ENCODE results near the gene WNK3. TPM values are rescaled to one million over a fixed set of nuclear protein-coding genes. Genes with fewer than 3 reads are reported as not detected.

The WNK3 gene
- total RNA-seq, 2 experiments from 2014 or later = 0.13 to 0.50 TPM

- POLR2A ChIA-PET = no interaction called here
- no peak overlapping the region for H3K27ac Mint-ChIP-seq
- DNase-seq = no peak
- no peaks in the 10 kb centered on the region for H3K36me3 Mint-ChIP-seq (ENCODE audit: low read depth)
- H3K4me3 Mint-ChIP-seq = no peak overlapping the region
- no peaks in the 10 kb centered on the region for H3K9me3 Mint-ChIP-seq
- no peaks in the 10 kb centered on the region for H3K4me1 Mint-ChIP-seq
- CTCF ChIA-PET = no interaction called here
- no peaks in the 10 kb centered on the region for H3K27me3 Mint-ChIP-seq
These were observed 144.2 kb downstream of the WNK3 start for GRCh38 chrX:54213603-54214002.

GRCh38 chrX:54208531-54208930 is 149.3 kb downstream of the WNK3 start:
- H3K4me1 Mint-ChIP-seq = no peaks in the 10 kb centered on the region
- H3K27me3 Mint-ChIP-seq = no peaks in the 10 kb centered on the region
- H3K9me3 Mint-ChIP-seq = no peaks in the 10 kb centered on the region
- CTCF ChIA-PET = no interaction called here
- no peak for DNase-seq
- no peak overlapping the region for H3K27ac Mint-ChIP-seq
- H3K36me3 Mint-ChIP-seq (ENCODE audit: low read depth) = no peaks in the 10 kb centered on the region
- no peak overlapping the region for H3K4me3 Mint-ChIP-seq
- POLR2A ChIA-PET = no interaction called here

GRCh38 chrX:54198262-54198661 is 159.6 kb downstream of the WNK3 start:
- Mint-ChIP-seq H3K4me1 (no peaks in the 10 kb centered on the region), H3K9me3 (no peaks in the 10 kb centered on the region), H3K27me3 (peaks cover 12% of the 10 kb centered on the region), H3K4me3 (no peak overlapping the region), H3K27ac (no peak overlapping the region), H3K36me3 (ENCODE audit: low read depth) (no peaks in the 10 kb centered on the region)
- ChIA-PET CTCF (no interaction called here), POLR2A (no interaction called here)
- no peak for DNase-seq

- ChIA-PET POLR2A (no interaction called here), CTCF (no interaction called here)
- Mint-ChIP-seq H3K4me3 (no peak overlapping the region), H3K36me3 (ENCODE audit: low read depth) (no peaks in the 10 kb centered on the region), H3K4me1 (no peaks in the 10 kb centered on the region), H3K27ac (no peak overlapping the region), H3K9me3 (no peaks in the 10 kb centered on the region), H3K27me3 (peaks cover 7% of the 10 kb centered on the region)
- DNase-seq = no peak
These were observed 162.8 kb downstream of the WNK3 start for GRCh38 chrX:54194982-54195588.

- no peaks in the 10 kb centered on the region for H3K36me3 Mint-ChIP-seq (ENCODE audit: low read depth)
- CTCF ChIA-PET = no interaction called here
- H3K27me3 Mint-ChIP-seq = no peaks in the 10 kb centered on the region
- H3K4me1 Mint-ChIP-seq = no peaks in the 10 kb centered on the region
- POLR2A ChIA-PET = interaction anchor here (0.6 kb wide), 1 partner anchor 609 kb away, joined by 3 read pairs; no protein-coding TSS in a partner anchor
- no peak overlapping the region for H3K27ac Mint-ChIP-seq
- no peak overlapping the region for H3K4me3 Mint-ChIP-seq
- DNase-seq = no peak
- H3K9me3 Mint-ChIP-seq = no peaks in the 10 kb centered on the region
These were observed 164.6 kb downstream of the WNK3 start for GRCh38 chrX:54193085-54193821.

GRCh38 chrX:54184474-54184873 is 173.4 kb downstream of the WNK3 start:
- H3K27me3 Mint-ChIP-seq = no peaks in the 10 kb centered on the region
- H3K36me3 Mint-ChIP-seq (ENCODE audit: low read depth) = peaks cover 13% of the 10 kb centered on the region
- ChIA-PET CTCF (no interaction called here), POLR2A (interaction anchor here (3.2 kb wide), 1 partner anchor 140 kb away, joined by 34 read pairs; the partner anchor contains the start of gene PHF8)
- no peak for DNase-seq
- H3K4me3 Mint-ChIP-seq = no peak overlapping the region
- no peaks in the 10 kb centered on the region for H3K9me3 Mint-ChIP-seq
- peaks cover 30% of the 10 kb centered on the region for H3K4me1 Mint-ChIP-seq
- no peak overlapping the region for H3K27ac Mint-ChIP-seq

- POLR2A ChIA-PET = interaction anchor here (0.5 to 3.2 kb wide), 11 partner anchors 12 to 1101 kb away, joined by 3 to 34 read pairs (median 6); partner anchors contain the start of genes APEX2, GNL3L, HUWE1 and PHF8
- CTCF ChIA-PET = no interaction called here
These were observed 174.8 kb downstream of the WNK3 start, which contains the start of gene FAM120C for GRCh38 chrX:54182864-54183613. FAM120C (minus strand) TSS chrX:54183254; CDS start chrX:54183198, 56 bp downstream.

GRCh38 chrX:54182194-54182863 is 175.5 kb downstream of the WNK3 start:
- H3K4me3 Mint-ChIP-seq = peak overlapping the region; percentile 77
- peaks cover 48% of the 10 kb centered on the region for H3K4me1 Mint-ChIP-seq
- H3K9me3 Mint-ChIP-seq = no peaks in the 10 kb centered on the region
- no peaks in the 10 kb centered on the region for H3K27me3 Mint-ChIP-seq
- DNase-seq = peak; percentile 73
- ChIA-PET POLR2A (interaction anchor here (0.5 to 3.2 kb wide), 9 partner anchors 11 to 1100 kb away, joined by 3 to 34 read pairs (median 9); partner anchors contain the start of genes APEX2, GNL3L, HUWE1 and PHF8), CTCF (no interaction called here)
- H3K36me3 Mint-ChIP-seq (ENCODE audit: low read depth) = peaks cover 24% of the 10 kb centered on the region
- H3K27ac Mint-ChIP-seq = peak overlapping the region; percentile 77

More at GRCh38 chrX:54182864-54183613, 174.8 kb downstream of the WNK3 start, which contains the start of gene FAM120C:
- Mint-ChIP-seq H3K36me3 (ENCODE audit: low read depth) (peaks cover 17% of the 10 kb centered on the region), H3K27me3 (no peaks in the 10 kb centered on the region), H3K27ac (peak within 1 kb of the TSS; percentile 81), H3K4me3 (peak within 1 kb of the TSS; percentile 78), H3K9me3 (no peaks in the 10 kb centered on the region), H3K4me1 (peaks cover 41% of the 10 kb centered on the region)
- DNase-seq = peak; percentile 63

GRCh38 chrX:54181202-54181953 is 176.5 kb downstream of the WNK3 start:
- POLR2A ChIA-PET = interaction anchor here (1.0 to 3.2 kb wide), 6 partner anchors 10 to 495 kb away, joined by 4 to 34 read pairs (median 8); partner anchors contain the start of genes HUWE1 and PHF8
- CTCF ChIA-PET = no interaction called here

GRCh38 chrX:54180403-54180802 is 177.4 kb downstream of the WNK3 start:
- Mint-ChIP-seq H3K4me3 (peak overlapping the region; percentile 77), H3K27me3 (no peaks in the 10 kb centered on the region), H3K9me3 (no peaks in the 10 kb centered on the region), H3K27ac (no peak overlapping the region), H3K4me1 (peaks cover 55% of the 10 kb centered on the region), H3K36me3 (ENCODE audit: low read depth) (peaks cover 34% of the 10 kb centered on the region)
- CTCF ChIA-PET = no interaction called here
- POLR2A ChIA-PET = interaction anchor here (1.1 to 1.2 kb wide), 2 partner anchors 135 to 137 kb away, joined by 4 to 7 read pairs; partner anchors contain the start of gene PHF8
- DNase-seq = no peak

More at GRCh38 chrX:54181202-54181953, 176.5 kb downstream of the WNK3 start:
- peak overlapping the region; percentile 77 for H3K27ac Mint-ChIP-seq
- no peak for DNase-seq
- H3K36me3 Mint-ChIP-seq (ENCODE audit: low read depth) = peaks cover 34% of the 10 kb centered on the region
- peaks cover 55% of the 10 kb centered on the region for H3K4me1 Mint-ChIP-seq
- H3K27me3 Mint-ChIP-seq = no peaks in the 10 kb centered on the region
- H3K9me3 Mint-ChIP-seq = no peaks in the 10 kb centered on the region
- H3K4me3 Mint-ChIP-seq = peak overlapping the region; percentile 77

GRCh38 chrX:54178100-54178940 is 179.5 kb downstream of the WNK3 start:
- DNase-seq = no peak
- Mint-ChIP-seq H3K27me3 (no peaks in the 10 kb centered on the region), H3K4me1 (peaks cover 51% of the 10 kb centered on the region), H3K4me3 (no peak overlapping the region), H3K9me3 (no peaks in the 10 kb centered on the region), H3K27ac (no peak overlapping the region), H3K36me3 (ENCODE audit: low read depth) (peaks cover 48% of the 10 kb centered on the region)
- ChIA-PET CTCF (no interaction called here), POLR2A (interaction anchor here (1.1 kb wide), 1 partner anchor 135 kb away, joined by 3 read pairs; no protein-coding TSS in a partner anchor)
